Liver (tissue), 9 donors: Measurements from ENCODE around the gene LCN12. TPM values are rescaled to one million over a fixed set of nuclear protein-coding genes. Genes with fewer than 3 reads are reported as not detected.
A peak's percentile ranks its signal among the peaks of the same experiment; 100 is the strongest.

Source experiments
- DNase-seq: peaks from one replicate; pipeline ENCODE4 v3.0.0-alpha.2; 2017; ENCODE audit warnings: low spot score
- H3K27ac ChIP-seq, 2 donors: one replicate each; pipeline ENCODE4 v1.7.0; 2013; ENCODE audit warnings: inconsistent platforms in 2 of 2, low read length in 2 of 2, control low read depth in 1 of 2, low read depth in 1 of 2, mild to moderate bottlenecking in 1 of 2
- H3K27me3 ChIP-seq, 4 donors: one replicate each; pipeline versions ENCODE4 v1.6.1 to v1.7.0; 2013; ENCODE audit warnings: low read length in 3 of 4, inconsistent platforms in 1 of 4, mild to moderate bottlenecking in 1 of 4, moderate library complexity in 1 of 4; ENCODE audit not compliant: control insufficient read depth in 4 of 4, insufficient read depth in 4 of 4
- H3K36me3 ChIP-seq, 4 donors: one replicate each; pipeline versions ENCODE4 v1.6.1 to v1.7.0; 2013; ENCODE audit warnings: low read length in 3 of 4, mild to moderate bottlenecking in 3 of 4, low read depth in 1 of 4, moderate library complexity in 1 of 4; ENCODE audit not compliant: control insufficient read depth in 4 of 4, insufficient read depth in 3 of 4
- H3K4me1 ChIP-seq, 4 donors: one replicate each; pipeline versions ENCODE4 v1.6.1 to v1.7.0; 2013; ENCODE audit warnings: low read length in 3 of 4, mild to moderate bottlenecking in 3 of 4, moderate library complexity in 1 of 4; ENCODE audit not compliant: control insufficient read depth in 4 of 4, insufficient read depth in 4 of 4
- H3K4me3 ChIP-seq, 3 donors: one replicate each; pipeline versions ENCODE4 v1.6.1 to v1.7.0; 2013; ENCODE audit warnings: low read length in 3 of 3, control low read depth in 1 of 3, low read depth in 1 of 3, mild to moderate bottlenecking in 1 of 3
- H3K9ac ChIP-seq, 2 donors: one replicate each; pipeline ENCODE4 v1.7.0; 2013; ENCODE audit warnings: low read length in 2 of 2, mild to moderate bottlenecking in 2 of 2, moderate library complexity in 2 of 2, control low read depth in 1 of 2, low read depth in 1 of 2
- H3K9me3 ChIP-seq, 4 donors: one replicate each; pipeline versions ENCODE4 v1.6.1 to v1.7.0; 2013; ENCODE audit warnings: low read length in 3 of 4; ENCODE audit not compliant: control insufficient read depth in 4 of 4
- ATF3 ChIP-seq: IDR thresholded peaks from 2 replicates; pipeline ENCODE4 v1.6.1; 2016; ENCODE audit warnings: antibody characterized with exemption
- CTCF ChIP-seq: fragments of 150-350 bp; IDR thresholded peaks from 2 replicates; pipeline ENCODE4 v1.5.1; 2017; ENCODE audit warnings: improper control_type of control experiment, low read depth, low read length; ENCODE audit not compliant: missing input control
- EGR1 ChIP-seq, 2 donors: IDR thresholded peaks; 2 replicates each; pipeline ENCODE4 v1.6.1; 2016 to 2018; ENCODE audit warnings: antibody characterized with exemption in 2 of 2, low read depth in 2 of 2
- FOXA1 ChIP-seq: IDR thresholded peaks from 2 replicates; pipeline ENCODE4 v1.6.1; 2016; ENCODE audit warnings: antibody characterized with exemption
- FOXA2 ChIP-seq: IDR thresholded peaks from 2 replicates; pipeline ENCODE4 v1.6.1; 2016; ENCODE audit warnings: antibody characterized with exemption
- GABPA ChIP-seq, 2 donors: IDR thresholded peaks in 1 of 2; conservative IDR thresholded peaks in 1 of 2; 2 replicates each; pipeline ENCODE4 v1.6.1; 2016; ENCODE audit warnings: antibody characterized with exemption in 2 of 2, mild to moderate bottlenecking in 1 of 2, moderate library complexity in 1 of 2
- HNF4A ChIP-seq, 2 donors: conservative IDR thresholded peaks; 2 replicates each; pipeline ENCODE4 v1.6.1; 2016; ENCODE audit warnings: antibody characterized with exemption in 2 of 2, mild to moderate bottlenecking in 2 of 2
- HNF4G ChIP-seq: IDR thresholded peaks from 2 replicates; pipeline ENCODE4 v1.6.1; 2016; ENCODE audit warnings: antibody characterized with exemption
- JUND ChIP-seq, 2 donors: IDR thresholded peaks; 2 replicates each; pipeline ENCODE4 v1.6.1; 2016; ENCODE audit warnings: antibody characterized with exemption in 2 of 2
- MAX ChIP-seq: IDR thresholded peaks from 2 replicates; pipeline ENCODE4 v1.6.1; 2016; ENCODE audit warnings: antibody characterized with exemption
- NR2F2 ChIP-seq: IDR thresholded peaks from 2 replicates; pipeline ENCODE4 v1.6.1; 2016; ENCODE audit warnings: antibody characterized with exemption
- RAD21 ChIP-seq, 2 donors: IDR thresholded peaks; 2 replicates each; pipeline ENCODE4 v1.6.1; 2016; ENCODE audit warnings: antibody characterized with exemption in 2 of 2, mild to moderate bottlenecking in 2 of 2
- REST ChIP-seq: IDR thresholded peaks from 2 replicates; pipeline ENCODE4 v1.6.1; 2016; ENCODE audit warnings: antibody characterized with exemption, mild to moderate bottlenecking
- RXRA ChIP-seq, 2 donors: IDR thresholded peaks; 2 replicates each; pipeline ENCODE4 v1.6.1; 2017 to 2018; ENCODE audit warnings: antibody characterized with exemption in 2 of 2, mild to moderate bottlenecking in 1 of 2
- SP1 ChIP-seq: IDR thresholded peaks from 2 replicates; pipeline ENCODE4 v1.6.1; 2018; ENCODE audit warnings: antibody characterized with exemption, mild to moderate bottlenecking
- TAF1 ChIP-seq: conservative IDR thresholded peaks from 2 replicates; pipeline ENCODE4 v1.6.1; 2016; ENCODE audit warnings: antibody characterized with exemption, mild to moderate bottlenecking
- YY1 ChIP-seq: IDR thresholded peaks from 2 replicates; pipeline ENCODE4 v1.6.1; 2016; ENCODE audit warnings: antibody characterized with exemption, mild to moderate bottlenecking
- ZBTB33 ChIP-seq: IDR thresholded peaks from 2 replicates; pipeline ENCODE4 v1.6.1; 2016; ENCODE audit warnings: antibody characterized with exemption
- WGBS: extraction: QIAGEN DNeasy Blood & Tissue Kit; methylation state at CpG from one replicate; pipeline ENCODE4 v1.1.7; 2013; 5-methylcytosine and 5-hydroxymethylcytosine counted together
- polyA plus RNA-seq, 2 donors: library from polyadenylated mRNA; stranded (reverse) in 1 of 2; unstranded in 1 of 2; fragments of 200-250 nt in 1 of 2; fragments of >200 nt in 1 of 2; fragmentation: Nextera tagmentation in 1 of 2; extraction: Ambion mirVana in 1 of 2; gene quantifications; one replicate each; pipeline versions ENCODE4 v1.2.1 to v1.2.3, GENCODE V29; 2013 to 2015
- total RNA-seq, 2 donors: library from RNA; depleted of rRNA; stranded (reverse); fragments of >200 nt; gene quantifications; one replicate each; pipeline ENCODE4 v1.2.3, GENCODE V29; 2014
- donor health status: healthy.
- donor health status: healthy.
- donor health status: healthy.
- donor health status: healthy.
- donor health status: healthy.

Gene LCN12
- total and polyA plus RNA-seq, 4 donors: 2.3 to 12.2 (median 6.2) TPM

GRCh38 chr9:136962163-136962562, 10.1 kb downstream of the LCN12 start:
- TF ChIP-seq HNF4G (no peak), MAX (no peak), EGR1 (IDR thresholded peaks at IDR 0.05; ENCODE audit: low read depth in 2 of 2) (no peak), JUND (IDR thresholded peaks at IDR 0.05) (no peak), TAF1 (no peak), FOXA2 (no peak), YY1 (no peak), RAD21 (IDR thresholded peaks at IDR 0.05) (no peak), SP1 (no peak), HNF4A (conservative IDR thresholded peaks at IDR 0.05) (no peak), ATF3 (no peak), NR2F2 (no peak), GABPA (IDR thresholded peaks at IDR 0.05 in 1 of 2, conservative IDR thresholded peaks at IDR 0.05 in 1 of 2) (no peak), ZBTB33 (no peak), REST (no peak), RXRA (IDR thresholded peaks at IDR 0.05) (no peak), CTCF (no peak), FOXA1 (no peak)
- no peaks in the 10 kb centered on the region for H3K27me3 ChIP-seq
- no peak overlapping the region for H3K4me3 ChIP-seq
- no peak overlapping the region for H3K9ac ChIP-seq
- peaks cover 0 to 2% (median 0%) of the 10 kb centered on the region in 4 donors for H3K4me1 ChIP-seq
- H3K36me3 ChIP-seq: no peaks in the 10 kb centered on the region
- DNase-seq: no peak
- no peaks in the 10 kb centered on the region for H3K9me3 ChIP-seq
- WGBS: 93% methylated on average over 9 of the region's 9 CpGs
- H3K27ac ChIP-seq: peak overlapping the region in 1 of 2 donors; percentile 28
